SK-N-SH (cell line): ENCODE results near the gene RPL15.

ENCODE experiments used
- EP300 ChIP-seq, 2 experiments: IDR thresholded peaks; 2 replicates each; pipeline versions ENCODE4 v1.4.0 to v1.6.1; 2012; ENCODE audit warnings: borderline replicate concordance in 1 of 2, low read depth in 1 of 2, low read length in 1 of 2
- RAD21 ChIP-seq: IDR thresholded peaks from 2 replicates; pipeline ENCODE4 v1.6.1; 2012; ENCODE audit warnings: mild to moderate bottlenecking, low read length
- TF ChIP-seq, protein P1 (sequence below): fragments of 200-600 bp; sonication (generic); IDR thresholded peaks from 2 replicates; pipeline ENCODE4 v1.6.1; 2017; ENCODE audit warnings: antibody characterized with exemption, mild to moderate bottlenecking, moderate library complexity
- TF ChIP-seq, protein P2 (sequence below): fragments of 150-350 bp; IDR thresholded peaks from 2 replicates; pipeline ENCODE4 v1.6.1; 2017; ENCODE audit warnings: antibody characterized with exemption, low read length, low read depth, borderline replicate concordance

DNA sequence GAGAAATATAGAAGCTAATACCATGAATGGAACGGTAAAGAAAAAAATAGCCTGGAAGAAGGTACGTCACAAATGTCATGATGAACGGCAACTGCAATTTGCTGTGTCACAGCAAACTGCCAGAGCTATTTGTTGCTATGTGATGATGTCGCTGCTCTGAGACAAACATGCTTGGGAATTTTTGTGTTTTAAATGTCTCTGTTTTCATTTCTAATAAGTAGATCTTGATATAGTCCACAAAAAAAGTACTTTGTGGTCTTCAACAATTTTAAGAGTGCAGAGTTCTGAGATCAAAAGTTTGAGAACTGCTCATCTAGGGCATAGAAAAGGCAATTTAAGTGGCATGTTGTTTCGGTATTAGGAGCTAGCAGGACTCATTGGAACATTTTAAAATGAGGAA is 23.8 kb downstream of the RPL15 start:
- TF ChIP-seq, protein P1, sequence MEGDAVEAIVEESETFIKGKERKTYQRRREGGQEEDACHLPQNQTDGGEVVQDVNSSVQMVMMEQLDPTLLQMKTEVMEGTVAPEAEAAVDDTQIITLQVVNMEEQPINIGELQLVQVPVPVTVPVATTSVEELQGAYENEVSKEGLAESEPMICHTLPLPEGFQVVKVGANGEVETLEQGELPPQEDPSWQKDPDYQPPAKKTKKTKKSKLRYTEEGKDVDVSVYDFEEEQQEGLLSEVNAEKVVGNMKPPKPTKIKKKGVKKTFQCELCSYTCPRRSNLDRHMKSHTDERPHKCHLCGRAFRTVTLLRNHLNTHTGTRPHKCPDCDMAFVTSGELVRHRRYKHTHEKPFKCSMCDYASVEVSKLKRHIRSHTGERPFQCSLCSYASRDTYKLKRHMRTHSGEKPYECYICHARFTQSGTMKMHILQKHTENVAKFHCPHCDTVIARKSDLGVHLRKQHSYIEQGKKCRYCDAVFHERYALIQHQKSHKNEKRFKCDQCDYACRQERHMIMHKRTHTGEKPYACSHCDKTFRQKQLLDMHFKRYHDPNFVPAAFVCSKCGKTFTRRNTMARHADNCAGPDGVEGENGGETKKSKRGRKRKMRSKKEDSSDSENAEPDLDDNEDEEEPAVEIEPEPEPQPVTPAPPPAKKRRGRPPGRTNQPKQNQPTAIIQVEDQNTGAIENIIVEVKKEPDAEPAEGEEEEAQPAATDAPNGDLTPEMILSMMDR = no peak
- TF ChIP-seq RAD21 = no peak
- TF ChIP-seq EP300 (IDR thresholded peaks at IDR 0.05; ENCODE audit: borderline replicate concordance in 1 of 2, low read depth in 1 of 2, low read length in 1 of 2) = no peak
- TF ChIP-seq, protein P2, sequence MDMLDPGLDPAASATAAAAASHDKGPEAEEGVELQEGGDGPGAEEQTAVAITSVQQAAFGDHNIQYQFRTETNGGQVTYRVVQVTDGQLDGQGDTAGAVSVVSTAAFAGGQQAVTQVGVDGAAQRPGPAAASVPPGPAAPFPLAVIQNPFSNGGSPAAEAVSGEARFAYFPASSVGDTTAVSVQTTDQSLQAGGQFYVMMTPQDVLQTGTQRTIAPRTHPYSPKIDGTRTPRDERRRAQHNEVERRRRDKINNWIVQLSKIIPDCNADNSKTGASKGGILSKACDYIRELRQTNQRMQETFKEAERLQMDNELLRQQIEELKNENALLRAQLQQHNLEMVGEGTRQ = no peak
